HepG2 (cell line): ENCODE results near the gene GHRL. TPM values are rescaled to one million over a fixed set of nuclear protein-coding genes. Genes with fewer than 3 reads are reported as not detected.

ENCODE experiments used
- ATAC-seq: fragments of 200-7000 bp; cut with Tn5 transposase; 3 replicates; pipeline ENCODE4 v1.9.1; 2020; ENCODE audit warnings: mild to moderate bottlenecking, moderate library complexity
- BruUV-seq: library from RNA; stranded (reverse); fragments of 400-500 nt; replicated peaks from 2 replicates; lab custom pipeline; 2021; lab: Mats Ljungman, UMichigan
- CTCF ChIA-PET: fragments of 300-600 bp; formaldehyde crosslinking; extraction: SDS; loops from one replicate; lab custom pipeline; 2021; ENCODE audit warnings: low total read pairs, inconsistent platforms, low intra/inter-chr PET ratio; lab: Yijun Ruan, JAX
- POLR2A ChIA-PET: fragments of 350-600 bp; sonication (Branson Sonifier 250); formaldehyde crosslinking; loops from one replicate; lab custom pipeline; 2020; ENCODE audit warnings: antibody characterized with exemption, inconsistent platforms; lab: Yijun Ruan, JAX
- DNase-seq: peaks from one replicate; pipeline ENCODE4 v3.0.0-alpha.2; 2015; ENCODE audit warnings: low spot score
- FAIRE-seq: peaks from 3 replicates; lab custom pipeline; 2011; peaks lifted over from hg19 to GRCh38; lab: Jason Lieb, UNC
- H2AFZ ChIP-seq: one replicate; pipeline ENCODE4 v1.6.1; 2011; ENCODE audit warnings: low read length, inconsistent platforms
- H3K27ac ChIP-seq: fragments of 300-600 bp; 3 replicates; pipeline ENCODE4 v1.8.0; 2011; ENCODE audit warnings: mixed run types, mild to moderate bottlenecking, mixed read lengths, low read length, inconsistent platforms; ENCODE audit not compliant: insufficient read depth; ENCODE audit errors: extremely low read length
- H3K27me3 ChIP-seq, 2 experiments: fragments of 200-600 bp in 1 of 2; 2 replicates in 1 of 2; 3 replicates in 1 of 2; pipeline versions ENCODE4 v1.6.0 to v1.8.0; 2011; ENCODE audit warnings: low read length in 2 of 2, mild to moderate bottlenecking in 2 of 2, moderate library complexity in 2 of 2, inconsistent platforms in 1 of 2; ENCODE audit not compliant: insufficient read depth in 2 of 2, control insufficient read depth in 1 of 2
- H3K36me3 ChIP-seq, 2 experiments: fragments of 200-600 bp in 1 of 2; replicated peaks in 1 of 2; 2 replicates in 1 of 2; 3 replicates in 1 of 2; pipeline versions ENCODE4 v1.5.1 to v1.8.0; 2011; ENCODE audit warnings: low read length in 2 of 2, inconsistent platforms in 1 of 2; ENCODE audit not compliant: insufficient read depth in 2 of 2, control insufficient read depth in 1 of 2
- H3K4me1 ChIP-seq: 2 replicates; pipeline ENCODE4 v1.5.1; 2012; ENCODE audit warnings: low read length, inconsistent platforms; ENCODE audit not compliant: insufficient read depth
- H3K4me2 ChIP-seq: 2 replicates; pipeline ENCODE4 v1.6.0; 2011; ENCODE audit warnings: low read depth, low read length, inconsistent platforms
- H3K4me3 ChIP-seq, 3 experiments: fragments of 200-600 bp in 1 of 3; sonication (generic), shearing (Covaris generic) in 1 of 3; replicated peaks in 1 of 3; 2 replicates each; pipeline ENCODE4 v1.5.1; 2011 to 2016; ENCODE audit warnings: low read length in 3 of 3, inconsistent platforms in 2 of 3, low read depth in 2 of 3, mild to moderate bottlenecking in 2 of 3, control low read depth in 1 of 3, mixed read lengths in 1 of 3; ENCODE audit not compliant: insufficient read depth in 1 of 3
- H3K79me2 ChIP-seq: one replicate; pipeline ENCODE4 v1.6.1; 2011; ENCODE audit warnings: low read length, inconsistent platforms; ENCODE audit not compliant: insufficient read depth
- H3K9ac ChIP-seq: 2 replicates; pipeline ENCODE4 v1.6.0; 2011; ENCODE audit warnings: mild to moderate bottlenecking, low read depth, low read length, inconsistent platforms; ENCODE audit not compliant: insufficient read depth
- H3K9me3 ChIP-seq: 2 replicates; pipeline ENCODE4 v1.5.1; 2012; ENCODE audit warnings: mild to moderate bottlenecking, low read length
- H4K20me1 ChIP-seq: 2 replicates; pipeline ENCODE4 v1.6.0; 2011; ENCODE audit warnings: inconsistent platforms, mild to moderate bottlenecking, low read length, moderate library complexity; ENCODE audit not compliant: insufficient read depth
- BRCA1 ChIP-seq: sonication (generic); formaldehyde crosslinking; IDR thresholded peaks from 2 replicates; pipeline ENCODE4 v1.4.0; 2020; ENCODE audit warnings: missing genetic modification reagents
- CENPT ChIP-seq: sonication (generic); formaldehyde crosslinking; IDR thresholded peaks from 2 replicates; pipeline ENCODE4 v1.8.0; 2022; ENCODE audit warnings: low read depth, mild to moderate bottlenecking, moderate library complexity, missing genetic modification reagents
- FOXO4 ChIP-seq: sonication (generic); formaldehyde crosslinking; conservative IDR thresholded peaks from 2 replicates; pipeline ENCODE4 v1.8.1; 2023; ENCODE audit warnings: missing genetic modification reagents
- GATAD2A ChIP-seq: IDR thresholded peaks from 2 replicates; pipeline ENCODE4 v1.6.1; 2016
- THAP8 ChIP-seq: sonication (generic); formaldehyde crosslinking; IDR thresholded peaks from 2 replicates; pipeline ENCODE4 v1.5.1; 2020; ENCODE audit warnings: missing genetic modification reagents, mild to moderate bottlenecking, borderline replicate concordance
- WGBS: methylation state at CpG from one replicate; pipeline ENCODE4 v1.1.6; 2017; ENCODE audit warnings: low lambda C conversion rate; 5-methylcytosine and 5-hydroxymethylcytosine counted together
- in situ Hi-C: cut with HindIII; loops from 2 replicates; pipeline ENCODE4 v1.10.0; 2017; ENCODE audit warnings: low pct_unique_long_range_greater_than_20kb; ENCODE audit not compliant: extremely low pct_ligation_motif_present
- intact Hi-C: fragments of 100-400 bp; cut with micrococcal nuclease; formaldehyde crosslinking; loops from one replicate; pipeline ENCODE4 v1.10.0; 2022; ENCODE audit not compliant: unreplicated experiment
- polyA plus RNA-seq, 8 experiments: library from polyadenylated mRNA; depleted of rRNA in 3 of 8; stranded (reverse) in 7 of 8; unstranded in 1 of 8; fragments of >200 nt; fragmentation: Illumina TruSeq in 4 of 8; extraction: Trizol in 4 of 8; gene quantifications; 2 replicates each; pipeline versions ENCODE4 v1.2.1 to v1.2.3, GENCODE V29; 2011 to 2016; ENCODE audit warnings: low read depth in 4 of 8, missing spikeins in 1 of 8, mixed read lengths in 1 of 8; ENCODE audit not compliant: insufficient read depth in 1 of 8
- total RNA-seq, 5 experiments: library from RNA; depleted of rRNA; stranded (reverse); fragments of >200 nt; fragmentation: Illumina TruSeq; extraction: Trizol; gene quantifications; 2 replicates each; pipeline ENCODE4 v1.2.3, GENCODE V29; 2016; ENCODE audit warnings: low read depth in 1 of 5

Gene GHRL
- total and polyA plus RNA-seq, 2 of the 13 experiments (the other 11 are each of a cell fraction or from before 2014, with no cell fraction given), result 0.09 TPM; not detected in 1

- Histone ChIP-seq H3K9ac (no peak overlapping the region), H3K27ac (no peak overlapping the region), H3K9me3 (no peaks in the 10 kb centered on the region), H3K36me3 (peaks cover 23 to 71% of the 10 kb centered on the region in 2 experiments), H2AFZ (no peak overlapping the region), H3K4me1 (peaks cover 19% of the 10 kb centered on the region), H3K79me2 (peaks cover 84% of the 10 kb centered on the region), H3K27me3 (no peaks in the 10 kb centered on the region), H3K4me2 (no peak overlapping the region), H3K4me3 (no peak overlapping the region), H4K20me1 (peaks cover 24% of the 10 kb centered on the region; the same call in 1 of the 2 replicates)
- in situ Hi-C loops, result no loop called here
- ATAC-seq (no peak), FAIRE-seq (no peak), DNase-seq (no peak)
- ChIA-PET CTCF (no interaction called here), POLR2A (no interaction called here)
- no TSS peak for BruUV-seq
- intact Hi-C loops, result no loop called here
- 99% methylated on average over 4 of the region's 4 CpGs for WGBS
- TF ChIP-seq FOXO4 (CRISPR knock-in tag) (no peak), BRCA1 (CRISPR knock-in tag) (no peak), GATAD2A (CRISPR knock-in tag) (no peak), CENPT (CRISPR knock-in tag) (no peak)
These were observed 32.9 kb downstream of the GHRL start for GRCh38 chr3:10259798-10260197.

GRCh38 chr3:10259036-10259435 is 33.7 kb downstream of the GHRL start:
- H3K4me3 ChIP-seq, result no peak overlapping the region

More at GRCh38 chr3:10259036-10259435, 33.7 kb downstream of the GHRL start:
- ATAC-seq (no peak), FAIRE-seq (no peak), DNase-seq (no peak)
- intact Hi-C loops (no loop called here), in situ Hi-C loops (no loop called here)
- no peak for TF ChIP-seq THAP8
- ChIA-PET CTCF (no interaction called here), POLR2A (interaction anchor here (1.5 kb wide), 1 partner anchor 11 kb away, joined by 3 read pairs; no protein-coding TSS in a partner anchor)
- H3K27ac ChIP-seq, result no peak overlapping the region
- H3K36me3 ChIP-seq, result peaks cover 27 to 71% of the 10 kb centered on the region in 2 experiments
- BruUV-seq, result no TSS peak
- H3K4me2 ChIP-seq, result no peak overlapping the region
- peaks cover 84% of the 10 kb centered on the region for H3K79me2 ChIP-seq
- no peaks in the 10 kb centered on the region for H3K27me3 ChIP-seq
- WGBS, result 94% methylated on average over 7 of the region's 7 CpGs
- no peak overlapping the region for H3K9ac ChIP-seq
- peaks cover 24% of the 10 kb centered on the region for H3K4me1 ChIP-seq
- H3K9me3 ChIP-seq, result no peaks in the 10 kb centered on the region
- no peak overlapping the region for H2AFZ ChIP-seq
- H4K20me1 ChIP-seq, result peaks cover 19% of the 10 kb centered on the region; the same call in 1 of the 2 replicates
